Measurements from ENCODE around the gene RNF103.
A peak's percentile ranks its signal among the peaks of the same experiment; 100 is the strongest.
"Not testable (repeated sequence)": the region's sequence is repeated elsewhere in the genome, so short reads cannot be mapped to it uniquely, and the experiment has no call there.

RNF103 gene, protein sequence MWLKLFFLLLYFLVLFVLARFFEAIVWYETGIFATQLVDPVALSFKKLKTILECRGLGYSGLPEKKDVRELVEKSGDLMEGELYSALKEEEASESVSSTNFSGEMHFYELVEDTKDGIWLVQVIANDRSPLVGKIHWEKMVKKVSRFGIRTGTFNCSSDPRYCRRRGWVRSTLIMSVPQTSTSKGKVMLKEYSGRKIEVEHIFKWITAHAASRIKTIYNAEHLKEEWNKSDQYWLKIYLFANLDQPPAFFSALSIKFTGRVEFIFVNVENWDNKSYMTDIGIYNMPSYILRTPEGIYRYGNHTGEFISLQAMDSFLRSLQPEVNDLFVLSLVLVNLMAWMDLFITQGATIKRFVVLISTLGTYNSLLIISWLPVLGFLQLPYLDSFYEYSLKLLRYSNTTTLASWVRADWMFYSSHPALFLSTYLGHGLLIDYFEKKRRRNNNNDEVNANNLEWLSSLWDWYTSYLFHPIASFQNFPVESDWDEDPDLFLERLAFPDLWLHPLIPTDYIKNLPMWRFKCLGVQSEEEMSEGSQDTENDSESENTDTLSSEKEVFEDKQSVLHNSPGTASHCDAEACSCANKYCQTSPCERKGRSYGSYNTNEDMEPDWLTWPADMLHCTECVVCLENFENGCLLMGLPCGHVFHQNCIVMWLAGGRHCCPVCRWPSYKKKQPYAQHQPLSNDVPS

DNA sequence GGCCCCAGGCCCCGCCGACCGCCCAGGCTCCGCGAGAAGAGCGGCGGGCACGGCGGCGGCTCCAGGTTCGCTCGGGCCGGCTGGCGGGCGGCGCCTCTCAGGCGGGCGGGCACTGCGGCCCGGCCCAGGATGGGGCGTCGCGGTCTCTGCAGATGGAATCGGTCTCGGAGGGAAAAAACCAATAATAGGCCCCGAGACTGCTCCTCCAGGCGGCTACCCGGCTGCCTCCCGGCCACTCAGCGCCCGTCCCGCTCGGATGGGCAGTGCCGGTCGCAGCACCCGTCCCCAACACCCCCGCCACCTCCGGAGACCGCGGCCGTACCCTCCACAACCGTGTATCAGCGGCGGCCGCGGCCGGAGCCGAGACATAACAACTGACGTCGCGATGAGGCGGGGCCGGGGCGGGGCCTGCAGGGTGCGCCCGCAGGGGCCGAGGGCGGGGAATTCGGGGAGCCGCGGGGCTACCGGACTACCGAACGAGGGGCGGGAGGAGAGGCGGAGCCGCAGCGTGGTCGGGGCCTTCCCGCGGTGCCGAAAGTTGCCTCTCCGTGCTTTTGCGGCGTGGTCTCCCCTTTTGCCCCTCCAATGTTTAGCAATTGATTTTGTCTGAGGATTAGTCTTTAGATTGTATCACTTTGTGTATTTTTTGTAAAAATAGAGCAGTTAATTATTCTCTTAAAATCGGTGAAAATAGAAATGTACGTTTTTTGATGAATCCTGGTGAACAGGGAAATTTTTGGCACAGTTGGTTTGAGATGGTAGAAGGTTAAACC lies at the start of gene RNF103:
Gene RNF103 (minus strand): TSS at position 372 of the 773 bp plus-strand sequence. CDS start 979 bp downstream, outside the sequence.
- DNase-seq (ENCODE audit: low spot score) = peak; percentile 94

DNA sequence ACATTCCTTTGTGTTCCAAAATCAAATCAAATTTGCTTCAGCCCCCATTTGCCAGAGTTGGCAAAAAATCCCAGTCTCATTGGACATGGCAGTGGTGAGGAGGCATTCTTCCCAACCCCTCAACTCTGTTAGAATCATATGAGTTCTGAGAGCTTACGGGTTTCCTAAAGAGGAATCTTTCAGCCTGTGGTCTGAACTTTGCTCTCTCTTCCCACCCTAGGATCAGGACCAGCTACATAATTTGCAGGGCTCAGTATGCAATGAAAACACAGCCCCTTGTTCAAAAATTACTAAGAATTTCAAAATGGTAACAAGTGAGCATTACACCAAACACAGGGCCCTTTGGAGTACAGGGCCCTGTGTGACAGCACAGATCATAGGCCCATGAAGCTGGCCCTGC lies 49.3 kb upstream of the RNF103 start:
- DNase-seq (ENCODE audit: low spot score) = no peak

DNA sequence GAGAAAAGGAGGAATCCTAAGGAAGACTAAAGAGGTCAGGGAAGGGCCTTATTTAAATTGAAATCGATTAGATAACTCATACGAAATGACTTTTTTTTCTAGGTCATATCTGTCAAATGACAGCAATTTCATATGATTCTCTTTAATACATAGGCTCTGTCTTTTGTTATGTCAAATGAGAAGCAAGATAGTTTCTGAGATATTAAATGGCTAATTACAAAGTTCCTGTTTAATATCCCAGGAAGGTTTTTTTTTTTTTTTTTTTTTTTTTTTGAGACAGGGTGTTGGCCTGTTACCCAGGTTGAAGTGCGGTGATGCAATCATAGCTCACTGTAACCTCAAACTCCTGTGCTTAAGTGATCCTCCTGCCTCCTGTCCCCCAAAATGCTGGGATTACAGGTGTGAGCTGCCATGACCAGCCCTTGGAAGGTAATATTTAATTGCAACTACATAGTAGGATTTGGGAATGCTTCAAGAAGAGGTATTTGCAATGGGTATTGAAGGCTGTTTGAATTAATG lies 48.4 kb upstream of the RNF103 start:
- DNase-seq (ENCODE audit: low spot score) = no peak

DNA sequence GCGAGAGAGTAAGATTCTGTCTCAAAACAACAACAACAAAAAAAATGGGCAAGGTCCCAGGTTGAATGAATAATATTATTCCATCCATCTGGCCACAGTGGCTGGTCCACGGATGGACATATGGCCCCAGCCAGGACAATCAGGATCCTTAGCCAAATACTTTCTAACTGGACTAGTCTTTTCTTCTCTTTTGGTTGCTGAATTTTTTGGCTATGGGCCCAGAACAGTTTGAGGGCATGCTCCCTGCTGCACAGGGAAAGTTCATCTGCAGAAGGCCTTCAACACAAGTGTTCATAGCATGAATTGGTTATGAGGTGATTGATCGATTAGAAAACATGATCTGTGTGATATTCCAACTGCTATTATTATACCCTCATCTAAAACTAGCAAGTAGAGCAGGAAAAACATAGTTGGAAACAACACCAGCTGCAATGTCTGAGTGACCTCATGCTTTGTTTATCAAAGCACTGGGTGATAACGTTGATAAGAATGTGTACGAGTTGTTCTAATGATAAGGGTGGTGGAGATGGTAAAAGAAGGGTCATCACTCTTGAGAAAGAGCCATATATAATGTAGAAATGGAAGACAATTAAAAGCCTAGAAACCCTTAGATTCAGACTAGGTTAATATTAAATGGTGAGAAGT lies 47.8 kb upstream of the RNF103 start:
- no peak for DNase-seq (ENCODE audit: low spot score)

DNA sequence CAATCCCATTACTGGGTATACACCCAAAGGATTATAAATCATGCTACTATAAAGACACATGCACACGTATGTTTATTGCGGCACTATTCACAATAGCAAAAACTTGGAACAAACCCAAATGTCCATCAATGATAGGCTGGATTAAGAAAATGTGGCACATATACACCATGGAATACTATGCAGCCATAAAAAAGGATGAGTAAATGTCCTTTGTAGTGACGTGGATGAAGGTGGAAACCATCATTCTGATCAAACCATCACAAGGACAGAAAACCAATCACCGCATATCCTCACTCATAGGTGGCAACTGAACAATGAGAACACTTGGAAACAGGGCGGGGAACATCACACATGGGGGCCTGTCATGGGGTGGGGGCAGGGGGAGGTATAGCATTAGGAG lies 45.7 kb upstream of the RNF103 start:
- not testable (repeated sequence) for DNase-seq (ENCODE audit: low spot score)

DNA sequence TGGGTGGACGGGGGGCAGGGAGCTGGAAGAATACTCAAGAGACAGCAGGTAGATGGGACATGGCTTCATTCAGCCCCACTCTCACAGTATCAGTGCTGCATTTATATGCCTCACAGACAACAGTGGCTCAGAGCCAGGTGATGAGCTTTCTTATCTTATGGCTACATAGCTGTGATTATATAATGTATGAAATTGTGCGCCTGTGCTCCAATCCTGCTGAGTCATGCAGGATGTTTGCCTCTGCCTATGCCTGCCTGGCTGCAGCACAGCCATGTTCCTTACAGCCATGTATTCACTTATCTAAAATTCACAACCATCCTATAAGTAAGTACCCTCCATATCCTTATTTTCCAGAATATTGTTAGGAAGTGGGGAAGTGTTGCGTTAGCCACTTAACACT lies 37.7 kb upstream of the RNF103 start:
- no peak for DNase-seq (ENCODE audit: low spot score)

DNA sequence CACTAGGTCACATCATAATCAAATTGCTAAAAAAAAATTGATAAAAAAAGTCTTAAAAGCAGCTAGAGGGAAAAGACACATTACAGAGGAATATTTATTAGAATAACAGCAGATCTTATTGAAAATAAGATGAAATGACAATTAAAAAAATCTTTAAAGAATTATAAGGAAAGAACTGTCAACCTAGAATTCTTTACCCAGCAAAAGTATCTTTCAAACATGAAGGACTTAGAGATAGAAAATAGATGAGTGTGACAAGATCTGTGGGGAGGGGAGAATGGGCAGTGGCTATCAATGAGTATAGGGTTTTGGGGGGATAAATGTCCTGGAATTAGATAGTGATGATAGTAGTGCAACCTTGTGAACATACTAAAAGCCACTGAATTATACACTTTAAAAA lies 26.5 kb upstream of the RNF103 start:
- DNase-seq (ENCODE audit: low spot score) = no peak

DNA sequence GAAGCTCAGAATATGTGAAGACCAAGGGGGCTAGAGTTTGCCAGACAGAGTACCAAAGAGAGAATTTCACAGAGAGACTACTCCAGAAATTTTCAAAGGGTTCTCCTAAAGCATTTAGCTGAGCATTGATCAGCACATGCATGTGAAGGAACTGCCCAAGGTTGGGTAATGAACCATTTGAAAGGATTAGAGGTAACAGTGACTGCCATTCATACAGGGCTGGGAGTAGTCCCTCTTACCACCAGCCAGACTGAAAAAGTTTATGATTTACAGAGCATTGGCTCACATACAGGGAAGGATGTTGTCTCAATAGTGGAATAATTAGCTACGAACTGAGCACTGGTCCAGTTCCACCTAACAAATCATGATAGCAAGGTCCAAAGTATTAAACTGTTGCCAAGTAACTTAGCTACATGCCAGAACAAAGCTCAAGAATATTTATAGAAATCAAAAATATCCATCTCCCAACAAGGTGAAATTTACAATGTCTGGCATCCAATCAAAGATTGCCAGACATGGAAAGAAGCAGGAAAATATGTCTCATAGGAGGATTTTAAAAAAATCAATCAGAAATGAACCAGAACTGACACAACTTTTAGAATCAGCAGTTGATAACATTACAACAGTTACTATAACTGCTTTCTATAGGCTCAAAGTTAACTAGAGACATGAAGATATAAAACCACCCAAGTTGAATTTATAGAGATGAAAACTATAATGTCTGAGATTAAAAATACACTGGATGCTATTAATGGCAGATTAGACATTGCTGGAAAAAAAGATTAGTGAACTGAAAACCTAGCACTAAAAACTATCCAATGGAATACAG lies 25.7 kb upstream of the RNF103 start:
- no peak for DNase-seq (ENCODE audit: low spot score)

DNA sequence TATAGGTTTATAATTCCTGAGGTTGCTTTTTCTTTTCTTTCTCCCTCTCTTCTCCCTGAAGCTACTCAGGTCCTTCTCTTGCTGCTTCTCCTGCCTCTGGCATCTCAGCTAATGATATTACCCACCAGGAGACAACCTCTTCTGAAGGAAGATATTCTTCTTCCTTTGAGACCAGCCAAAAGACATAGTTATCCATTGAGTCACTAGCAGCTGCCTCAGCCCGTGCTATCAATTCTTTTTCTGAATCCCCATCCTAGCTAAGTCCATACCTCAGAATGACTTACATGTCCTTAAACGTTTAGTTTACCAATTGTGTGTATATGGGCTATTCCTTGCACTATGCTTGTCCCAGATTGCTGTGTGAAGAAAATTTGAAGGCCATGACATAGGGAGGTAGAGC lies 25.0 kb upstream of the RNF103 start:
- no peak for DNase-seq (ENCODE audit: low spot score)

DNA sequence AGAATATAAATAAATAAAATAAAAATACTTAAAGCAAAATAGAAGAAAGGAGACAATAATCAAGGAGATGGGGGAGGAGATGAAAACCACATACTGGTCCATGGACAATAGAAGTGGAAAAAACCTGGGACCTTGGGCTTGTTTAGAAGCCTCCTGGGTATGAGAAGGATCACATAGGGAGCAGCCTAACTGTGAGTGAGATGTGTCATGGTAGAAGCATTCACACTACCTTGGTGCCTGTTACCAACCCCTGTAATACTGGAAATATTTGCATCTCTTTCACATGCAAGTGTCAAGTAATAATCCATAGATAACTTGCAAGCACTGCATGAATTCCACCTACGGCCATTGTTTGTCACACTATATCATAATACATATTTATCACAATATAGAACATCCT lies 23.2 kb upstream of the RNF103 start:
- no peak for DNase-seq (ENCODE audit: low spot score)

DNA sequence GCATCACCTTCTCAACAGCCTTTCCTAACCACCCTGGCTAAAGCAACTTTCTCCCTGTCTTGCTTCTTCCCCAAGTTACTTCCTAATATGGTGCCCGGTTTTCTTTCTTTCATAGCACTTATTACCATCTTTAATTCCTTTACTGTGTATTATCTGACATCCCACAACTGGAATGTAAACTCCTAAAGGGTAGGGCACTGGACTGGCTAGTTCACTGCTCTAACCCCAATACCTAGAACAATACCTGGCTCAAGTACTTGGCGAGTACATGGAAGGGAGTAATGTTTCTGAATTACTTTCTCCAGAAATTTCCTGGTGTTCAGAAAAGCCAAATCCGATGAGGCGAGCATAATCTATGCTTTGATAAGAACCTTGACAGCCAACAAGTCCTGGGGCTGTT lies 22.7 kb upstream of the RNF103 start:
- DNase-seq (ENCODE audit: low spot score) = no peak

DNA sequence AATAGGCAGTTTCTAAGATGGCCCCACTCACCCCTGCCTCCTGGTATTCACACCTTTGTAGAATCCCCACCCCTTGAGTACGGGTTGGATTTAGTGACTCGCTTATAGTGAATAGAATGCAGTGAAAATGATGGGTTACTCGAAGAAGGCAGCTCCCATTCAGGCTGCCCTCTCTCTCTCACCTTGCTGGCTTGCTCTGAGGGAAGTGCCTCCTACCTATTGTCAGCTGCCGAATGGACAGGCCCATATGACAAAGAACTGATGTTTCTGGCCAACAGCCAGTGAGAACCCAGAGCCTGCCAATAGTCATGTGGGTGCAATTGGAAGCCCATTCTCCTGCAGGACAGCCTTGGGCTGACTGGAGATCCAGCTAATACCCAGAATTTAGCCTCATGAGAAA lies 22.1 kb upstream of the RNF103 start:
- no peak for DNase-seq (ENCODE audit: low spot score)

DNA sequence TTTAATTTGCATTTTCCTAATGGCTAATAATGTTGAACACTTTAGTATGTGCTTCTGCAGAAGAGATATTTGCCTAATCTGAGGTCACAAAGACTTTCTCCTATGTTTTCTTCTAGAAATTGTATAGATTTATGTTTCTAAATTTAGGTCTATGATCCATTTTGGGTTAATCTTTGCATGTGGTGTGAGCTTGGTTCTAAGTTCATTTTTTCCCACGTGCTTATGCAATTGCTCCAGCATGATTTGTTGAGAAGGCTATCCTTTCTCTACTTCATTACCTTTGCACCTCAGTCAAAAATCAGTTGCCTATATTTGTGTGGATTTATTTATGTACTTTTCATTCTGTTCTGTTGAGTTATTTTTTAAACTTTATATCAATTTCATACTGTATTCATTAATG lies 15.0 kb upstream of the RNF103 start:
- DNase-seq (ENCODE audit: low spot score) = no peak

DNA sequence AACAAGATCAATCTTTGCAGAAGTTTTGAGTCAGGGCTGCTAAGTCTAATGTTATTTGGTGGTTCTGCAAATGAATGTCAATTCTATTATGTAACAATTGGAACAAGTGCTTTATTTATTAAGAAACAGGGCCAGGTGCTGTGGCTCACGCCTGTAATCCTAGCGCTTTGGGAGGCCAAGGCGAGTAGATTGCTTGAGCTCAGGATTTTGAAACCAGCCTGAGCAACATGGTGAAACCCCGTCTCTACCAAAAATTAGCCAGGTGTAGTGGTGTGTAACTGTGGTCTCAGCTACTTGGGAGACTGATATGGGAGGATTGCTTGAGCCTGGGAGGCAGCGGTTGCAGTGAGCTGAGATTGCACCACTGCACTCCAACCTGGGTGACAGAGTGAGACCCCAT lies 13.2 kb upstream of the RNF103 start:
- no peak for DNase-seq (ENCODE audit: low spot score)

DNA sequence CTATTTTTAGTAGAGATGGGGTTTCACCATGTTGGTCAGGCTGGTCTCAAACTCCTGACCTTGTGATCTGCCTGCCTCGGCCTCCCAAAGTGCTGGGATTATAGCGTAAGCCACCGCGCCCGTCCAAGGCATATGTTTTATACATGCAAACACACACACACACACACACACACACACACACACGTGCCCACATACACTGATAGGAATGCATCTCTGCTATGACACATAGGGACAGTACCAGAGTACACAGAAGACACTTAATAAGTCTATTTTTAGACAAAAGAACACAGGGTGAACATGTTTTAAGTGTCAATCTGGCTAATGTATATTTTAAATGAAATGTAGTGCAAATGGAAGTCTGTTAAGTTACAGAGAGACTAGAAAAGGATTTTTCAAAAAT lies 10.7 kb upstream of the RNF103 start:
- DNase-seq (ENCODE audit: low spot score) = no peak

DNA sequence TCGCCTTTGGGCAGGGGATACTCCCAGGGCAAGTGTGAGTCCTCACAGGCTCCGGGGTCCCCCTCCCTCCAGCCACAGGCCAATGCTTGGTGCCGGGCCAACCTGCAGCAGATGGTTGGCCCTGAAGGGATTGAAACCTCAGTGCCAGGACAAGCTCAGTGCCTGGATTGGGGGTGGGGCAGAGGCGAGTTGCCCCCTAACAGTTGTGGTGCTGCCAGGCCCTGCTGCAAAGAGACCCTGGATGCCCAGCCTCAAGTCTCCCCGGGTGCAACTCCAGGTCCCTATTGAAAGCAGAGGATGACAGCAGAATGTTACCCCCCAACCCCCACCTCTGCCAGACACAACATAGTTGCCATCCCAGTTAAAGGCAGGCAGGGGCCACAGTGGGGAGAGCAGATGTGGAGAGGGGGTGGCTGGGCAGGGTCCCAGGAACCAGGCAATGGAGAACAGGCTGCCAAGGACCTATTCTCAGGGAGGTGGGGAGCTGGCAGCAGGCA lies 9.5 kb upstream of the RNF103 start:
- DNase-seq (ENCODE audit: low spot score) = no peak

DNA sequence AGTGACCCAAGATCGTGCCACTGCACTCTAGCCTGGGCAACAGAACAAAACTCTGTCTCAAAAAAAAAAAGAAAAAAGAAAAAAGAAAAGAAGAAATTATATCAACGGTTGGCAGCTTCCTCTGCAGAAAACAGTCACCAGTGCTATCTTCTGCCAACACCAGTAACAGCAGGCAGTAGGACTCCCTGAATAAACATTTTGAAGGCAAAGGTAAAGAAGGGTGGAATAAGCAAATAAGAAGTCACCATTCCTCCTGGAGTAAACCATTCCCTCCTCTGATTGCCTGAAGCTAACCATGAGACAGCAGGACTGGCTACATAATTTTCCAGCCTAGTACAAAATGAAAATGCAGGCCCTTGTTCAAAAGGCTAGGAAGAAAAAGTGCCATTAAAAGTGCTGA lies 9.0 kb upstream of the RNF103 start:
- DNase-seq (ENCODE audit: low spot score) = no peak

DNA sequence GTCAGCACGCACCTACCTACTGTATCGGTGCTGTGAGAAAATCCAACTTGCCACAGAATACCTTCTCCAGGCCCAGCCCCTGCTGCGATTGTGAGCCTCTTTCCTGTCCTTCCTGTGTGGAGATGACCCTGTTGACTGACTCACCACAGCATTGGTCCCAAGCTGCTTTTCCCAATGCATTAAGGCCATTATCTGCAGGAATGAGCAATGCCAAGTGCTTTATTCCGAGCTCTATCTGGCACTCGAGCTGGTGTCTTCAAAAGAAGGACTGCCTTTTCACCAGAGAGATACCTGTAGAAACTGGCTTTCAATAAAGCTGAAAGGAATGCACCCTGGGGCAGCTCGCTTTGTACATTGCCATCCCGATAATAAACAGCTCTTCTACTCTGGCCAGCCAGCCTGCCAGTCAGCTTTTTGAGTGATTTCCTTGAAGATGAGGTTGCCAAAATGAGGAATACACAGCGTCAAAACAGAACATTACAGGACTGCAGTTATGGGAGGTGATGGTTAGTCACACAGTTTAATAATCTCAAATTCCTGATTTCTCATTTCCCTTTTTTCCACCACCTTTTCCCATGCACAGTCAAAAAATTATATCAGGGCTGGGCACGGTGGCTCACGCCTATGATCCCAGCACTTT lies 8.3 kb upstream of the RNF103 start:
- no peak for DNase-seq (ENCODE audit: low spot score)

DNA sequence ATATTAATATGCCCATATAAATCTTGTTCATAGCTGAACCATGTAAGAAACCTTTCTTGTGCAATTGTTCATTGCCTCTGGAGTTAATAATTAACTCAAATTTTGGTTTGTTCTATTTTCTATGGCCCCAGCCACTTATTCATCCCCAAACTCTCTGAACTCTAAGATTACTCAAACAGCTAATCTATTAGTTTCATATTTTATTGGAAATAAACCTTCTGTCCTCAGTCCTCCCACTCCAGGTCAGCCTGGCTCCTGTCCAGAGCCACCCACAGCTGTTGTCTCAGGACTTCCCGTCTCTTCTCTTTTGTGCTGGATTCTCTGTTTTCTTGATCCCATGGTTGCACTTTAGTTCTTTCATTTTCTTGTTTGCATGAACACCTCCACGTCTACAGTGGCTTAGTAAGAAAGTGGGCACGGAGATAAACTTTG lies 4.4 kb upstream of the RNF103 start:
- no peak for DNase-seq (ENCODE audit: low spot score)

DNA sequence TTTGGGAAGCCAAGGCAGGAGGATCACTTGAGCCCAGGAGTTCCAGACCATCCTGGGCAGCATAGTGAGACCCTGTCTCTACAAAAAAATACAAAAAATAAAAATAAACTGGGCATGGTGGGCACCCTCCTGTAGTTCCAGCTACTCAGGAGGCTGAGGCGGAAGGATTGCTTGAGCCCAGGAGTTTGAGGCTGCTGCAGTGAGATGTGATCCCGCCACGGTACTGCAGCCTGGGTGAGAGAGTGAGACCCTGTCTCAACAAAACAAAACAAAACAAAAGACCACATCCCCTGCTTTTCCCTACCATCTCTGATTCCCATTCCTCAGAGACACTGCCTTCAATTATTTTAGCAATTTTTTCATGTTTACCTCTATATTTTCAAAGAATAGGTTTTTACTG lies 3.9 kb upstream of the RNF103 start:
- no peak for DNase-seq (ENCODE audit: low spot score)

DNA sequence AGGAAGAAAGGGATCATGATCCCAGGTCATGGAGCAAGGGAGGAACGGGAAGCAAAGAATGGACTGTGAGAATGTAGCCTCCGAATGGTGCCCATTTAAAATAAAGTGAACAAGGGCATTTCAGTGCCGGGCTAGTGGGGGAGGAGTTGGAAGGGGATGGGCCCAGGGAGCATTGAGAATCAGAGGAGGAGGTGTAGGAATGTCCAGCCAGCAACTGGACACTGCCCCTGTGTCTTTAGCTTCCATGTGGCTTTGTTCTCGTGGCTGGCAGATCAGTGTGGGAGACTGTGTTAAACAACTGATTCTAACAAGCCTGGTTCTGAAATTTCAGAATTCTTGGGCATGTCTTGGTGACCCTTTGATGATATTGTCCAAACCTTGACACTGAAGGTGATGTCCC lies 1.4 kb upstream of the RNF103 start:
- DNase-seq (ENCODE audit: low spot score) = no peak
